Testis (tissue), 3 donors: Measurements from ENCODE around the gene ZNF500. TPM values are rescaled to one million over a fixed set of nuclear protein-coding genes. Genes with fewer than 3 reads are reported as not detected.
"Not testable (repeated sequence)": the region's sequence is repeated elsewhere in the genome, so short reads cannot be mapped to it uniquely, and the experiment has no call there.

Experiments
- DNase-seq: peaks from one replicate; pipeline ENCODE4 v3.0.0-alpha.2; 2019
- H3K27ac ChIP-seq, 2 donors: fragments of 200-600 bp; sonication (generic); one replicate each; pipeline ENCODE4 v1.5.1; 2019
- H3K27me3 ChIP-seq: fragments of 200-600 bp; sonication (generic); one replicate; pipeline ENCODE4 v1.5.1; 2019
- H3K36me3 ChIP-seq: fragments of 200-600 bp; sonication (generic); one replicate; pipeline ENCODE4 v1.5.1; 2017; ENCODE audit warnings: low read depth; ENCODE audit errors: missing control alignments
- H3K4me1 ChIP-seq: fragments of 200-600 bp; sonication (generic); one replicate; pipeline ENCODE4 v1.5.1; 2019
- H3K4me3 ChIP-seq, 2 donors: fragments of 200-600 bp; sonication (generic); one replicate each; pipeline ENCODE4 v1.5.1; 2017 to 2019
- H3K9me3 ChIP-seq: fragments of 200-600 bp; sonication (generic); one replicate; pipeline ENCODE4 v1.5.1; 2017
- POLR2A ChIP-seq: fragments of 450-650 bp; IDR thresholded peaks from one replicate; pipeline ENCODE4 v1.6.1; 2017; ENCODE audit warnings: antibody characterized with exemption, mild to moderate bottlenecking, moderate library complexity
- WGBS, 2 donors: methylation state at CpG; one replicate each; pipeline ENCODE4 v1.1.5; 2018; 5-methylcytosine and 5-hydroxymethylcytosine counted together
- intact Hi-C: fragments of 100-400 bp; cut with DNase I; formaldehyde crosslinking; loops from one replicate; pipeline ENCODE4 v1.15.1; 2023; ENCODE audit warnings: low total_unique reads
- polyA plus RNA-seq: library from polyadenylated mRNA; stranded (reverse); fragments of 350-450 nt; fragmentation: Illumina TruSeq; extraction: RNeasy Lipid Tissue Mini Kit (QIAGEN cat#74804); gene quantifications from one replicate; pipeline ENCODE4 v1.2.3, GENCODE V29; 2014; ENCODE audit warnings: low read depth, low replicate concordance; ENCODE audit not compliant: insufficient read depth
- total RNA-seq, 2 donors: library from RNA; depleted of rRNA; stranded (reverse); fragments of >200 nt; gene quantifications; one replicate each; pipeline ENCODE4 v1.2.3, GENCODE V29; 2016
- TF ChIP-seq, protein P1 (sequence below), 3 experiments: fragments of 450-650 bp in 2 of 3; fragments of 200-600 bp in 1 of 3; sonication (generic) in 1 of 3; IDR thresholded peaks; one replicate each; pipeline ENCODE4 v1.5.1; 2016 to 2019; ENCODE audit warnings: antibody characterized with exemption in 3 of 3, mild to moderate bottlenecking in 2 of 3, moderate library complexity in 1 of 3

ZNF500 gene
- total and polyA plus RNA-seq, 3 donors from 2014 or later, result 12.5 to 24.9 (median 24.3) TPM

DNA sequence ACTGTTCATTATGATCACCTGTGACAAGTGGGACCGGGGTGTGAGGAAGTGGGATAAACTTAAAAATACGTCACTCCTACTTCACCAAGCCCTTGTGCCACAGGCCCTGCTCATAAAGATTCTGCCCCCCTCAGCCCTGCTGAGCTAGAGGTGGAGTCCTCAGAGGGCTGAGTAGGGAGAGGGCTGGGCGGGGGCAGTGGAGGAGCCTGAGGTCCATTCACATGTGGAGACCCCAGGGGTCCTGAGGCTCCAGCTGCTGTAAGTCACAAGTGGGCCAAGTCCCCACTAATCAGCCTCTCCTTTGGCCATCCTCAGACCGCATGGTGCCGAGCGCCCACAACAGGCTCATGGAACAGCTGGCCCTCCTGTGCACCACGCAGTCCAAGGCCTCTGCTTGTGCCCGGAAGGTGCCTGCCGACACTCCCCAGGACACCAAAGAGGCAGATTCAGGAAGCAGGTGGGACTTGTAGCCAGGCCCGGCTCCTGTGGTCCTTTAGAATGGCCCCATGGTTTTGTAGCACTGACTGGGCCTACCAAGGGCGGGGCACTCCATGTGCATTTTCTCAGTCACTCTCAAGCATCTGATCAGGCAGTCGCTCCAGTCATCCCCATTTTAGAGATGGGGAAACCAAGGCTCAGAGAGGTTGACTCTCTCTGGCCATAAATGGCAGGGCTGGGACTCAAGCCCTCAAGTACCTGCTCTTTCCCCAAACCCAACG, 22.2 kb downstream of the ZNF500 start:
- no peaks in the 10 kb centered on the region for H3K27me3 ChIP-seq
- no peak overlapping the region for H3K4me3 ChIP-seq
- WGBS, 2 donors, result 70 to 77% methylated on average over 6 to 13 of the region's 13 CpGs
- intact Hi-C loops, result no loop called here
- no peak overlapping the region for H3K27ac ChIP-seq
- no peaks in the 10 kb centered on the region for H3K36me3 ChIP-seq
- TF ChIP-seq, protein P1, sequence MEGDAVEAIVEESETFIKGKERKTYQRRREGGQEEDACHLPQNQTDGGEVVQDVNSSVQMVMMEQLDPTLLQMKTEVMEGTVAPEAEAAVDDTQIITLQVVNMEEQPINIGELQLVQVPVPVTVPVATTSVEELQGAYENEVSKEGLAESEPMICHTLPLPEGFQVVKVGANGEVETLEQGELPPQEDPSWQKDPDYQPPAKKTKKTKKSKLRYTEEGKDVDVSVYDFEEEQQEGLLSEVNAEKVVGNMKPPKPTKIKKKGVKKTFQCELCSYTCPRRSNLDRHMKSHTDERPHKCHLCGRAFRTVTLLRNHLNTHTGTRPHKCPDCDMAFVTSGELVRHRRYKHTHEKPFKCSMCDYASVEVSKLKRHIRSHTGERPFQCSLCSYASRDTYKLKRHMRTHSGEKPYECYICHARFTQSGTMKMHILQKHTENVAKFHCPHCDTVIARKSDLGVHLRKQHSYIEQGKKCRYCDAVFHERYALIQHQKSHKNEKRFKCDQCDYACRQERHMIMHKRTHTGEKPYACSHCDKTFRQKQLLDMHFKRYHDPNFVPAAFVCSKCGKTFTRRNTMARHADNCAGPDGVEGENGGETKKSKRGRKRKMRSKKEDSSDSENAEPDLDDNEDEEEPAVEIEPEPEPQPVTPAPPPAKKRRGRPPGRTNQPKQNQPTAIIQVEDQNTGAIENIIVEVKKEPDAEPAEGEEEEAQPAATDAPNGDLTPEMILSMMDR (IDR thresholded peaks at IDR 0.05), result no peak
- TF ChIP-seq POLR2A, result no peak
- no peaks in the 10 kb centered on the region for H3K9me3 ChIP-seq
- H3K4me1 ChIP-seq, result peaks cover 18% of the 10 kb centered on the region
- no peak for DNase-seq

DNA sequence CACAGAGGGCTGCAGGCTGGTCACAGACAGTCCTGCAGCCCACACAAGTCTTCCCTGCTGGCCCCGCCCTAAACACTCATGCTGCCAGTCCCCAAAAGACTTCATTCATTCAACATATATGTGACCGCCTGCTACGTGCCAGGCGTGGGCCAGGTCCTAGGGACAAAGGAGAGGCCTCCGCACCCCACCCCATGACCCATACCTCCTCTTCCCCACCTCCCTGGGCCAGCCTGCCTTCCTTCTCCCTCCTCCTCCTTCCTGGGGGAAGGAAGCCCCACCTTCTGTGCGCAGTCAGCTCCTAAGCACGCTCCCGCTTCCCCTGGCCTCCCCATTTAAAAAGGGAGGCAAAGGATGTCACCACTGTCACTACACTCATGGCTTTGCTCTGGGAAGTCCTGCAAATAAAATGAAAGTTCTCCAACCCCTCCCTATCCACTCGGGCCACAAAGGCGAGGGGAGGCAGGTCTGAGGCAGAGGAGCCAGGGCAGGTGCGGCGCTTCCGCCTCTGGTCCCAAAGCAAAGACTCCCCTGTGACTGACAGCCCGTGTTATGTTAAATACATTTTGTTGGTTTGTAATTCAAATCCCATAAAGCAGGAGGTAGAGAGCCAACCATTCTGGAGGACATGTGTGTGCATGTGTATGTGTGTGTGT, 23.6 kb downstream of the ZNF500 start:
- no peaks in the 10 kb centered on the region for H3K27me3 ChIP-seq
- no peaks in the 10 kb centered on the region for H3K36me3 ChIP-seq
- H3K9me3 ChIP-seq, result no peaks in the 10 kb centered on the region
- WGBS, 2 donors, result 42 to 60% methylated on average over 13 to 14 of the region's 14 CpGs
- H3K4me1 ChIP-seq, result peaks cover 18% of the 10 kb centered on the region
- no peak overlapping the region for H3K4me3 ChIP-seq
- DNase-seq, result no peak
- H3K27ac ChIP-seq, result no peak overlapping the region
- intact Hi-C loops, result no loop called here
- TF ChIP-seq, protein P1 (IDR thresholded peaks at IDR 0.05), result no peak
- no peak for TF ChIP-seq POLR2A

DNA sequence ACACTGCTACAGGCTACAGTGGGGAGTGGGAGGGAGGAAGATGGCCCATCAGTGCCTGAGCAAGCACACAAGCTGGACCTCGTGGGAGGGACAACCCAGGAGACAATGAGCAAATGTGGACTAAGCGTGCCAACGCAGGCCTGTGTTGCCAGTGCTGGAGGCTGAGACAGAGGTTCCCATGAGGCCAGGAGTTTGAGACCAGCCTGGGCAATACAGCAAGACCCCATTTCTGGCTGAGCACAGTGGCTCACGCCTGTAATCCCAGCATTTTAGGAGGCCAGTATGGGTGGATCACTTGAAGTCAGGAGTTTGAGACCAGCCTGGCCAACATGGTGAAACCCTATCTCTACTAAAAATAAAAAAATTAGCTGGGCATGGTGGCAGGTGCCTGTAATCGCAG, 28.6 kb downstream of the ZNF500 start:
- H3K27me3 ChIP-seq, H3K9me3 ChIP-seq, H3K4me3 ChIP-seq, H3K36me3 ChIP-seq, H3K4me1 ChIP-seq, H3K27ac ChIP-seq, intact Hi-C loops, DNase-seq: not testable (repeated sequence)
- 75 to 86% methylated on average over 5 of the region's 5 CpGs for WGBS, 2 donors

DNA sequence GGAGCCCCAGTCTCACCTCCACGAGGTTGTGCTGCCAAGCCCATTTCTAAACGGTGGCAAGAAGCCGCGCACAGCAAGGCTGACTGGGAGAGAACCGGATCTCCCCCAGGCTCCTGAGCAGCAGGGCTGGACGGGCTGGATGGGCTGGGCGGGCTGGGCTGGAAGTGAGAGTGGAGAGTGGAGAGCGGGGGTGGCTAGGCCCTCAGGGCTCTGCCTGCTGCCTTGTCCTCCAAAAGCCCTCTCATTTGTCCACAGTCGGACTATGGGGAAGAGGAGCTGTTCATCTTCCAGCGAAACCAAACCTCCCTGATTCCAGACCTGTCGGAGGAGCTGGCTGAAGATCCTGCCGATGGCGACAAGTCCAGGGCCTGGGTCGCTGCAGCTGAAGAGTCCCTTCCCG, 29.4 kb downstream of the ZNF500 start:
- DNase-seq, result no peak
- Histone ChIP-seq H3K4me3 (no peak overlapping the region), H3K27ac (no peak overlapping the region), H3K4me1 (peaks cover 7% of the 10 kb centered on the region), H3K36me3 (no peaks in the 10 kb centered on the region), H3K9me3 (no peaks in the 10 kb centered on the region), H3K27me3 (no peaks in the 10 kb centered on the region)
- TF ChIP-seq, protein P1 (IDR thresholded peaks at IDR 0.05), result no peak
- TF ChIP-seq POLR2A, result no peak
- intact Hi-C loops, result no loop called here
- 70 to 83% methylated on average over 10 to 15 of the region's 15 CpGs for WGBS, 2 donors

DNA sequence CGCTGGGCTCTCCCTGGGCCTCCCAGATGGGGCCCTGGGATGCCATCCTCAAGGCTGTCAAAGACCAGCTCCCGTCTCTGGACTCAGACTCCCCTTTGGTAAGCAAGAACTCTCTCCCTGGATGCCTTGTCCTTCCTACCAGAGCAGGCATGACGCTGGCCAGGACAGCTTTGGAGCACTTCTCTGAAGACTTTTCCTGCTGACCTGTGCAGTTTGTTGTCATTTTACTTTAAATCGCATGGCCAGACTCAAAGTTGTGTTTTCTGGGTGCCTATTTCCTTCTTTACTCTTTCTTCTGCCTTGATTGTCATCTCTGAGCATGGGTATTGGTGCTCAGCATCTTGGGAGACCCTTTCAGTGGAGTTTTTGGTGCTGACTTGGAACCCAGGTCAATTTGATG, 30.4 kb downstream of the ZNF500 start:
- no peaks in the 10 kb centered on the region for H3K9me3 ChIP-seq
- no peak overlapping the region for H3K27ac ChIP-seq
- no peaks in the 10 kb centered on the region for H3K27me3 ChIP-seq
- TF ChIP-seq POLR2A, result no peak
- TF ChIP-seq, protein P1 (IDR thresholded peaks at IDR 0.05), result no peak
- H3K4me3 ChIP-seq, result no peak overlapping the region
- no peaks in the 10 kb centered on the region for H3K36me3 ChIP-seq
- intact Hi-C loops, result no loop called here
- peaks cover 7% of the 10 kb centered on the region for H3K4me1 ChIP-seq
- no peak for DNase-seq
- WGBS, 2 donors, result 86 to 87% methylated on average over 3 to 4 of the region's 4 CpGs
